Fibroblast of mammary gland (primary cell): ENCODE data around the gene TGM4.

Experiments
- DNase-seq: peaks from one replicate; pipeline ENCODE4 v3.0.0-alpha.2; 2010; ENCODE audit warnings: low read depth
- H3K4me3 ChIP-seq: 2 replicates; pipeline ENCODE4 v1.5.1; 2011; ENCODE audit warnings: low read depth, mild to moderate bottlenecking, low read length, moderate library complexity; ENCODE audit not compliant: control insufficient read depth
- CTCF ChIP-seq: conservative IDR thresholded peaks from 2 replicates; pipeline ENCODE4 v1.5.1; 2011; ENCODE audit warnings: low read depth, low read length, inconsistent platforms; ENCODE audit not compliant: control insufficient read depth, insufficient read depth

The TGM4 gene

DNA sequence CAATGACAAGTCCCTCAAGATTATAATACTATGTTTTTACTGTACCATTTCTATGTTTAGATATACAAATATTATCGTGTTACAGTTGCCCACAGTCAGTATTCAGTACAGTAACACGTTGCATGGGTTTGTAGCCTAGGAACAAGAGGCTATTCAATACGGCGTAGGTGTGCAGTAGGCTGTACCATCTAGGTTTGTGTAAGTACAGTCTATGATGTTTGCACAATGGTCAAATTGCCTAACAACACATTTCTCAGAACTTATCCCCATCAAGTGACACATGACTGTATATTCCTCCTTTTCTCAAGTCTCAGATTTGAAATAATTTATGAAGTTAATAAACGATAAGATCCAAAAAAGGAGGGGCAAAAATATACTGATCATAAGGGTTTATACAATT is 79.9 kb downstream of the TGM4 start:
- DNase-seq: no peak
- no peak for TF ChIP-seq CTCF
- H3K4me3 ChIP-seq: no peak overlapping the region

GRCh38 chr3:44954962-44955361 is 80.6 kb downstream of the TGM4 start:
- no peak for TF ChIP-seq CTCF
- DNase-seq: peak; percentile 66
- H3K4me3 ChIP-seq: no peak overlapping the region

DNA sequence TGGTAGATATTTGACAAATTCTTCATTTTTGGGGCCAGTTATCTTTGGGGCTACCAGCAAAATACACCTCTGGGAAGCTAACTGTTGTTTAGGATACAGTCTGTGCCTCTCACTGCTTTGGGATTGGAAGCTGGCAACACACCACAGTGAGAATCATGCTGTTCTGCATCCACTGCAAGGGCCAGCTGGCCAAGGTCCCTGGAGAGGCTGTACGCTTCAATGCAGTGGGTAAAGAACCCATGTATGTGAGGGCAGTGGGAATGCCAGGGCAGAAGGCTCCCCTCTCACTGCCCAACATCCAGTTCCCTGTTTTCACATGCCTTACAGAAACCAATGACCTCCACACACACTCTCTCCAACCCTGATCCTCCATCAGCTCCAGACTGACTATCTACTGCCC is 81.5 kb downstream of the TGM4 start:
- TF ChIP-seq CTCF: no peak
- no peak for DNase-seq
- no peak overlapping the region for H3K4me3 ChIP-seq

DNA sequence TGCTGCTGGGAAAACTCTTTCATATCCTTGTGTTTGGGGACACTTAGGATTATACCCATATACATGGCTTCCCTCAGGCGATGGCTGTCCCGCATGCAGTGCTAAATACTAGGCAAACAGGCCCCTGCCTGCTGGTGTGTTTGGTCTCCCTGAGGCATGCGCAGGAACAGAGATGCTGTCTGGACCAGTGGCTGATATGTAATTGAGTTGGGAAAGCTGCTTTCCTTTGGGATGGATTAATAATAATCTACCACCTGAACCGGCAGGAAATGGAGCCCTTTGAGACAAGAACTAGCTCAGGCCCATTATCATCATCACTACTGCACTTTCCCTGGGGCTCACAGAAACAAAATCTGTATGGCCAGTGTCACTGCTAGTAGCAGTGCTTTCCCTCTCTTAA is 83.6 kb downstream of the TGM4 start:
- no peak for DNase-seq
- no peak for TF ChIP-seq CTCF
- no peak overlapping the region for H3K4me3 ChIP-seq

DNA sequence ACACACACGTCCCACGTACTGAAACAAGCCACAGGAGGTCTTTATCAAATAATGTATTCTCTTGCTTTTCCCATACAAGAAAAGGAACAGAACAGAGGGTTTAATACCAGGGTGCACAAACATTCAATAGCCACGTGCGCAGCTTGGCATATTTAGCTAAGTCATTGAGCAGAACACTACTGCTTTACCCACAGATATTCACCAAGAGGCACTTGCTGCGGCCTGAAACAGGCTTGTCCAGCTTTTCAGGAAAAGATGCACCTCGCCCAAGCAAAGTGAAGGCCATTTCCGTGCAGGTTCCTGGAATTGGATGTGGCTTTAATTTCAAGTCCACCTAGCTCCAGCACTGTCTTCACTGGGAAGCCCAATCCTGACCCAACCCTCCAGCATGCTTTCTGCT is 84.0 kb downstream of the TGM4 start:
- TF ChIP-seq CTCF: no peak
- no peak for DNase-seq
- H3K4me3 ChIP-seq: no peak overlapping the region

DNA sequence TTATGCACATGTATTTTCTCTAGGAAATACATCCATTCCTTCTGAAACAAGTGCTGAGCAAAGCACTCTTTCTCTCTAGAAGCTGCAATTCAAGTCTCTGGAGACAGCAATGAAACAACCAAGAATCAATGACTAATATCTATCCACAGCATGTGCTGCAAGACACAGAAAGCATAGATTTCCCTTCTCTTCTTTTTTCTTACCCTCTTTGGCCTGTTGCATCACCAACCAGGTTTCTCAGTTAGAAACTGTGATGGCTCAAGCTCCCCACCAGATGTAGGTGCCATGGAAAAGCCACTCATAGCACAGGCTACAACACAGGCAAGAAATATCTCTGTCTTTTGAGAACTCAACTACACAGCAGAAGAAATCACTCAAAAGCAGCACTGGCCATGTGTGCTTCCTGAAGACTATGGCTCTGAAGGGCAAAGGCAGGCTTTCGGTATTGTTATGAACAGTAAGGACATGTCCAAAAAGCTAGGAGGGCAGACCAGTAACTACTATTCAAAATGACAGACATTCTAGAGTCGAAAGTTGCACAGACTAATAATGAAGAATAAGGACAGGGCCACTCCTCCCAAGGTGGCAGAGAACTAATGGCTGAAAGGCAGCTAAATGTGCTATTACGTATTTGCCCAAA is 86.1 kb downstream of the TGM4 start:
- no peak for TF ChIP-seq CTCF
- peak; percentile 84 for DNase-seq
- H3K4me3 ChIP-seq: no peak overlapping the region

GRCh38 chr3:44961888-44962287 is 87.5 kb downstream of the TGM4 start:
- no peak for TF ChIP-seq CTCF
- H3K4me3 ChIP-seq: no peak overlapping the region
- DNase-seq: no peak
